ENCODE measurements around the gene MYH8.

MYH8 gene

DNA sequence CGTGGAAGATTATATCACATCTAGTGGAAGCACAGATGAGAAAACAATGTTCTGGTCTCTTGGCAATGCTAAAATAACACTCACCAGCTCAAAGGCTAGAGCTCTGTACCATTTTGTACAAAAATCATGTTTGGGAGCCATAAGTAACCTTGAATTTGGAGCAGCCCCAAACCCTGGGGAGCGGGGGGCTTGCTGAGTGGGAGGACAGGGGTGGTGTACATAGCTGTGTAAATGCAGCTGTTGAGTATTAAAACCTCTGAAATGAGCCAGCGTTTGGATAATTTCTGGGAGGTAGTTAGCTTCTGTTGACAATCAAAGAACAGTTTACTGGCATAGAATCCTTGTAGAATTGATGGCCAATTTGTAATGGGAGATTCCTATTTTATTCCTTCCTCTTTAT, 4.3 kb downstream of the MYH8 start:
- DNase-seq (ENCODE audit: low read depth): no peak
- TF ChIP-seq, protein P1, sequence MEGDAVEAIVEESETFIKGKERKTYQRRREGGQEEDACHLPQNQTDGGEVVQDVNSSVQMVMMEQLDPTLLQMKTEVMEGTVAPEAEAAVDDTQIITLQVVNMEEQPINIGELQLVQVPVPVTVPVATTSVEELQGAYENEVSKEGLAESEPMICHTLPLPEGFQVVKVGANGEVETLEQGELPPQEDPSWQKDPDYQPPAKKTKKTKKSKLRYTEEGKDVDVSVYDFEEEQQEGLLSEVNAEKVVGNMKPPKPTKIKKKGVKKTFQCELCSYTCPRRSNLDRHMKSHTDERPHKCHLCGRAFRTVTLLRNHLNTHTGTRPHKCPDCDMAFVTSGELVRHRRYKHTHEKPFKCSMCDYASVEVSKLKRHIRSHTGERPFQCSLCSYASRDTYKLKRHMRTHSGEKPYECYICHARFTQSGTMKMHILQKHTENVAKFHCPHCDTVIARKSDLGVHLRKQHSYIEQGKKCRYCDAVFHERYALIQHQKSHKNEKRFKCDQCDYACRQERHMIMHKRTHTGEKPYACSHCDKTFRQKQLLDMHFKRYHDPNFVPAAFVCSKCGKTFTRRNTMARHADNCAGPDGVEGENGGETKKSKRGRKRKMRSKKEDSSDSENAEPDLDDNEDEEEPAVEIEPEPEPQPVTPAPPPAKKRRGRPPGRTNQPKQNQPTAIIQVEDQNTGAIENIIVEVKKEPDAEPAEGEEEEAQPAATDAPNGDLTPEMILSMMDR (conservative IDR thresholded peaks at IDR 0.05; ENCODE audit: low read depth, low read length): no peak
- H3K4me3 ChIP-seq (ENCODE audit: low read length): no peak overlapping the region

DNA sequence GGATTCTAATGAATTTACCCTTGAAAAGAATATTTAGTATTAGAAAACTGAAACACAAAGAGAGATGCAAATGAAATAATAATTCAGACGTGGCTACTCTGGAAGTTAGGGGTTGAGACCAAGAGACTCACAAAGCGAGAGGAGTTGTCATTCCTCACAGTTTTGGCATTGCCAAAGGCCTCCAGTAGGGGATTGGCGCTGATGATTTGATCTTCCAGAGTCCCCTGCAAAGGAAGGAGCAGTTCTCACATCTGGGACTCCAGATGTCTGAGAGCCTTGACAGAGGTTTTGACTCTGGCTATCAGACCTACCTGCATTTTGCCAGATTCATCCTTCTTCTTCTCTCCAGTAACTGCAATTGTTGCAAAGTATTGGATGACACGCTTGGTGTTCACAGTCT, 6.6 kb downstream of the MYH8 start:
- no peak overlapping the region for H3K4me3 ChIP-seq (ENCODE audit: low read length)
- no peak for DNase-seq (ENCODE audit: low read depth)
- TF ChIP-seq, protein P1 (conservative IDR thresholded peaks at IDR 0.05; ENCODE audit: low read depth, low read length): no peak

DNA sequence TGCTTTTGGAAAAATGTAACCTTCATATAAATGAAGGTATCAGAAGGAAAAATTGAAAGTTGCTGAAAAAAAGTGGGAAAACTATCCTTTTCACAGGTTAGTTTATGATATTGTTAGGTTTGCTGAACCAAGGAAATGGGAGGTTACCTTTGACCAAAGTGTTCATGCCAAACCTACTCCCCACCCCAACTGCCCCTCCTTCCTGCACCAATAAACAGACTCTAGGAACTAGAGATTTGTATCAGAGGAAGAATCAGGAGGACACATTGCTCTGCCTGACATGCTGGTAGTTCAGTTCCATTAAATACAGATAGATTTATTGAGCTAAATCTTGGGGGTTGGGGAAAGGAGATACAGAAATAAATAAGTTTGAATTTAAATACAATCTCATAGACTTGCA, 18.2 kb downstream of the MYH8 start:
- no peak for DNase-seq (ENCODE audit: low read depth)
- TF ChIP-seq, protein P1 (conservative IDR thresholded peaks at IDR 0.05; ENCODE audit: low read depth, low read length): no peak
- H3K4me3 ChIP-seq (ENCODE audit: low read length): no peak overlapping the region

DNA sequence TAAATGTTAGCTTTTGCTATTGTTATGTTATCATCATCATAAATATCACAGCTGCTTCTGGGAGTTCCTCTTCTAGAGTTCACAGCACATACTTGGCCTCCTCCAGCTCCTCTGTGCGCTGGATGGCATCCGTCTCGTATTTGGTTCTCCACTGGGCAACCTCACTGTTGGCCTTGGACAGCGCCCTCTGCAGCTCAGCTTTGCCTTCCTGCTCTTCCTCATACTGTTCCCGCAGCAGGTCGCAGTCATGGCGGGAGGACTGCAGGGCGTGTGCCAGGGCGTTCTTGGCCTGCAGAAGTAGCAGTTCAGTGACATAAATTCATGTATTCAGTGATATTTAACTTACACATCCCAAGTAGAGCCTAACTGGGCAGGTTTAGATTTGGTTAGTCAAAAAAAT, 23.4 kb downstream of the MYH8 start:
- H3K4me3 ChIP-seq (ENCODE audit: low read length): no peak overlapping the region
- TF ChIP-seq, protein P1 (conservative IDR thresholded peaks at IDR 0.05; ENCODE audit: low read depth, low read length): no peak
- DNase-seq (ENCODE audit: low read depth): no peak

DNA sequence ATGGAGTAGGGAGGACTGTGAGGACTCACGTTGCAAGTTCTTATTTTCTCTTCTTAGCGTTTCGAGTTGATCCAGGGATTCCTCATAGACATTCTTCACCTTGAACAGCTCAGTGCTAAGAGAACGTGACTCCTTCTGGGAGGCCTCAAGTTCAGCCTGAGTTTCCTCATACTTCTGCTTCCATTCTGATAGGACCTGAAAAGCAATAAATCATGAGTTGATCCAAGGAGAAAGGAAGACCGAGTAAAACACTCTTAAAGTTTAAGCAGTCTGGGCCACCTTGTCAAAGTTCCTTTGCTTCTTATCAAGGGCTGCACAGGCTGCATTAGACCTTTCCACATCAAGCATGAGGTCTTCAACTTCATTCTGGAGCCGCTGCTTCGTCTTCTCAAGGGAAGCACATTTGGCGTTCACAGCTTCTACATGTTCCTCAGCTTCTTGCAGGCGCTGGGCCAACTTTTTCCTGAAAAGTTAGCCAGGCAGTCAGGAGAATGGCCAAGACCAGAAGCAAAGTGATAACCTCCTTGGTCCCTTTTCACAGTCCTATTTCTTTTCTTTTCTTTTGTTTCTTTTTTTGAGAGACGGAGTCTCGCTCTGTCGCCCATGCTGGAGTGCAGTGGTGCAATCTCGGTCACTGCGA, 25.1 kb downstream of the MYH8 start:
- H3K4me3 ChIP-seq (ENCODE audit: low read length): no peak overlapping the region
- no peak for DNase-seq (ENCODE audit: low read depth)
- TF ChIP-seq, protein P1 (conservative IDR thresholded peaks at IDR 0.05; ENCODE audit: low read depth, low read length): no peak

DNA sequence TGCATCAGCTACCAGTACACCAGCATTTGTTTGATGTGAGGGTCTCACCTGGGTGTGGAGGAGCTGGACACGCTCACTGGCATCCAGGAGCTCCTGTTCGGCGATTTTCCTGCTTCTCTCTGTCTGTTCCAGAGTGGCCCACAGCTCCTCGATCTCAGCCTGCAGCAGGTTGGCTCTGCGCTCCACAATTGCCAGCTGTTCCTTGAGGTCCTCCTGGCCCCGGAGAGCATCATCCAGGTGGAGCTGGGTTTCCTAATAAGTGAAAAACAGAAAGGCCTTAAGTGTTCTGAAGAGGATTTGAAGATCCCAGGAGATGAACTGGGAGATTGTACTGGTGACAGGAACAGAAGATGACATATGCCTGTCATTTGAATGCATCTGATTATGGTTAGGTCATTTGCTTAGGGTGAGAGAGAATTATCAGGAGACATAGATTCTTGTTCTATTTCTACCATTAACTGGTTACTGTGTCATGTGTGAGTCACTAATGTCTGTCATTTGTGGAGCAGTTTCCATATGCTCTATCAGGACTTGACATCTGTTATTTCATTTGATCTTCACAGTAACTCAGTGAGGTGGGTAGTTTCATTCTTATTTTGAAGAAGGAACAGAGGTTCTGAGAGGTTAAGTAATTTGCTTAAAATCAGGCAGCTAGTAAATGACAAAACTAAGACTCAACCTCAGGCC, 27.4 kb downstream of the MYH8 start:
- TF ChIP-seq, protein P1 (conservative IDR thresholded peaks at IDR 0.05; ENCODE audit: low read depth, low read length): no peak
- no peak for DNase-seq (ENCODE audit: low read depth)

DNA sequence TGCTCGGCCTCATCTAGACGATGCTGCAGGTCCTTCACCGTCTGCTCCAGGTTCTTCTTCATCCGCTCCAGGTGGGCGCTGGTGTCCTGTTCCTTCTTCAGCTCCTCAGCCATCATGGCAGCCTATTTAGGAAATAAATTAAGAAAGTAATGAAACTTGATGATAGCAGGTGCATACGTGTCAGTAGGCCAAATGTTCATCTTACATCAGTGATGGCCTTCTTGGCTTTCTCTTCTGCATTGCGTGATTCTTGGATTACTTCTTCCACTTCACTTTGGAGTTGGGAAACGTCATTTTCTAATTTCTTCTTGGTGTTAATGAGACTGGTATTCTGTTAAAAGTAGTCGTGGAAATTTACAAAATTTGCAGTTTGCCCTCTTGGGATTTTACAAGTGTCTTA, 28.9 kb downstream of the MYH8 start:
- no peak overlapping the region for H3K4me3 ChIP-seq (ENCODE audit: low read length)
- no peak for DNase-seq (ENCODE audit: low read depth)
- TF ChIP-seq, protein P1 (conservative IDR thresholded peaks at IDR 0.05; ENCODE audit: low read depth, low read length): no peak

More for the DNA sequence above, 27.4 kb downstream of the MYH8 start:
- no peak overlapping the region for H3K4me3 ChIP-seq (ENCODE audit: low read length)
